Fibroblast of skin of right quadriceps (primary cell): ENCODE measurements around the gene USP24.
"Not testable (repeated sequence)": the region's sequence is repeated elsewhere in the genome, so short reads cannot be mapped to it uniquely, and the experiment has no call there.

Experiments
- DNase-seq: peaks from one replicate; pipeline ENCODE4 v3.0.0-alpha.2; 2013

Gene USP24

DNA sequence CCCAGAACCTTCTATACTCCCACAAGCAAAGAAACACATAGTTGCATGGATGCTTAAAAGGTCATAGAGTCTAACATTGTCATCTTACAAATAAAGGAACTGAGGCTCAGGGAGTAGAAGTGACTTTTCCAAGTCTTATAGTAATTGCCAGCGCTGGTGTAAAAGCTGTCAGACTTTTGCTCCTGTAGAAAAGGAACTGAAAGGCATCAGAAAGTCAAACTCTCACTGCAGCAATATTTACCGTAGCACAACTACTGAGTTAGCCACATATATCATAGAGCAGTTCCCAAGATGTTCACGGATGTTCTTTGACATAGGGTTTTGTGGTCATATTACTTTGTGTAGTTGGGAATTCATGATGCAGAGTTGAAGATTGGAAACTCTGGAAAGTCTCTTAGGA lies 16.6 kb upstream of the USP24 start:
- DNase-seq: no peak

DNA sequence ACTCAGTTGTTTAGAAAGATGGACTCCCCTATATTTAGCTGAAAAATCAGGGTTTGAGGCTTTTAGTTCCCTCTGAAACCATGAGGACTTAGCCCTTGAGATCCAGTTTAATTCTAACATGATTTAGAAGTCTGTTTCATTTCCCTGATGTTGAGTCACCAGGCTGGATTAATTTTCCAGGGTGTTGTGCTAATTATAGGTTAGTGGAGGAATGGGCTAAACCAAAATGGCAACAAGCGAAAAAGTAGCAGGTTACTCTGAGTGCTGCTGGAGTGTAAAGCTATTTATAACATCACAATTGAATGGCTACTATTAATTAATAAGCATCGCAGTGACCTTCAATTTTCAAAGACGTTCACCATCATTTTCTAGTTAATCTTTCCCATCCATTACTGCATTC lies 15.5 kb upstream of the USP24 start:
- peak; percentile 28 for DNase-seq

DNA sequence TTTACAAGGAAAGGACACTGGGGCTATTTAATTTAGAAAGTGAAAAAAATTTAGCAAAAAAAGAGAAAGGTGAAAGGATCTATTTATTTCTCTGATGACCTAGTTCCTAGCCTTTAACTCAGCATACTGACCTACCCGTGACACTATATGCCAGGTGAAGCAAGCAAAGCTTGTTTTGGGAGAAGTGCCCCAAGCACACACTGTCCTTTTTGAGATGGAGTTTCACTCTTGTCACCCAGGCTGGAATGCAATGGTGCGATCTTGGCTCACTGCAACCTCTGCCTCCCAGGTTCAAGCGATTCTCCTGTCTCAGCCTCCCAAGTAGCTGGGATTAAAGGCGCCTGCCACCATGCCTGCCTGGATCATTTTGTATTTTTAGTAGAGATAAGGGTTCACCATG lies 14.6 kb upstream of the USP24 start:
- DNase-seq: not testable (repeated sequence)

DNA sequence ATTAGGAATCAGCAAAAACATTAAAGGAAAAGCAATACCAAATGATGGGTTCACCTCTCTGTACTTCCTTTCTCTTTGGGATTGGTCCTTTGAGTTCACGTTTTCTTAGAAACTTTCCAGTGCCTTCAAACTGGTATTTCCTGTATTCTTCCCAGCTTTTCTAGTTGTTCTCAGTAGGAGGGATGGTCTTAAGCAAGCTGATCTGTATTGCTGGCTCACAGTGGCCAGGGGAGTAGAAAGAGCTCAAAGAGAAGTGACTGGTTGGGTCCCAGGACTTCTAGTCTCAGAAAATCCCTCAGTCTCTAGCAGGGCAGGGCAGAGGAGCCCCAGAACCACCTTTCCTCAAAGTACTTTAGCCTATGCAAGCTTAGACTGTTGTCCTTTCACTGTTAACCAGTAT lies 10.1 kb upstream of the USP24 start:
- no peak for DNase-seq

DNA sequence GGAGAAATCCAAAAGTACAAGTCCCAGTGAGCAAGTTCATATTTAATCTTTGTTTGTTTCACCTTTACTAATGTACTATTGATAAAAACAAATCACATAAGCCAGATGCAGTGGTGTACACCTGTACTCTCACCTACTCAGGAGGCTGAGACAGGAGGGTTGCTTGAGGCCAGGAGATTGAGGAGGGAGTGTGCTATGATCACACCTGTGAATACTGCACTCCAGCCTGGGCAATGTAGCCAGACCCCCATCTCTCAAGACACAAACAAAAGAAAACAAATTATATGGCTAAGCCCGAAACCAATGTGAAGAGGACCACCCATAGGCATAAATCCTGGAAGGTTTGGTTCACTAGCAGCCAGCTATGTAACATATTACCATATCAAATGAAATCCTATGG lies 9.6 kb upstream of the USP24 start:
- DNase-seq: no peak

DNA sequence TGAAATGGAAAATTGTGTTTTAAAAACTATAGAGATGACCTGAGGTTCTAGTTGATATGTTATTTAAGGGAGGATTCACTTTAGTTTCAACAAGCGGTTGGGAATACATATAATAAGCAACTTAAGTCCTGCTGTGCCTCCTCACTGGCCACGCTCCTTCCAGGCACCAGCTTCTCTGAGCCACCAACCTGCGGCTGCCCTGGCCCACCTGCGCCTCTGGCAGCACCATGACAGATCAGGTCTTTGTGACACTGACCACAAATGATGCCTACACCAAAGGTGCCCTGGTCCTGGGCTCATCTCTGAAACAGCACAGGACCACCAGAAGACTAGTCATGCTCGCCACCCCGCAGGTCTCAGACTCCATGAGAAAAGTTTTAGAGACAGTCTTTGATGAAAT lies 7.0 kb upstream of the USP24 start:
- DNase-seq: no peak

DNA sequence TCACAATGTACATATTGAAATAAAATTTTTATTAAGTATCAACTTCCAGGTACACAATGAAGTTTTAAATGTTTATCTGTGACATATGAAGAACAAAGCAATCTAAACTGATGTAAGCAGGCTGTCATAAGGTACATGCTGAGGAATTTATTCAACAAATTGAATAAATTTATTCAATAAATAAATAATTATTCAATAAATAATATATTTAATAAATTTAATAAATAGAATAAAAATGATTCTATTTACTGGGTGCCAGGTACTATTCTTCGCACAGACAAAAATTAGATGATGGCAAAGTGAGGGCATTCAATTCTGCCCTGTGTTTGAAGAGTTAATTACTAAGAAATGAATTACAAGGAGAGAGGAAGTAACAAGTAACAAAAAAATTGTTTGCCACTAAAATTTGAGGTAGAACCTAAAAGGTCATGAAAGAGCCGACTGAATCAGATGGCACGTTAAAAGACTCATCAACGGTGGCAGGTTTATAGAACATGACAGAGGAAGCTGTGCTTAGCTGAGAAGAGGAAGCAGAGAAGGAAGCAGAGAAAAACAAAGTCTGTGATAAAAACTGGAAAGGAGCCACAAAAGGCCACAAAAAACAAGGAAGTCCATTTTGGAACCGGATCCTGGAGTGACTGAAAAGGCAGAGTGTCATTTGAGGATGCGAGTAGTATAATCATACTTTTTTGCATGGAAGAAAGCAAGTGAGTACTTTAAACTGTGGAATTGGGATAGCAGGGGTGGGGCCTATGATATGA lies 2.2 kb upstream of the USP24 start:
- no peak for DNase-seq

DNA sequence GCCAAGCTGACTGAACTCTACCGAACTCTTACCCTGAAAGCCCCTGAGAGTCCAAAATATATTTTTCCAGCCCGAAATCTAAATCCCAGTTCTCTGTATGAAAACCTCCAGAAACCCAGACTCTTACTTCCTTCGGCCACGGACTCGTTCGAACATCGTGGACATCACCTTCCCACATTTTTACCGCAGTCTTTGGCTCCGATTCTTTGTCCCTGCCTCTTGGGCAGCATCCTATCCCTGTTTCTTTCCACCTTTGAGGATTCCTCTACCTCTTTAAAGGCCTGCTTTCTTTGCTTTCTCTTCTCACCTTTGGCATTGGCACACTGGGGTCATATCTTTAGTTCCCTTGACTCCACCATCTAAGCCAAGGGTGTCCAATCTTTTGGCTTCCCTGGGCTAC lies 932 bp upstream of the USP24 start:
- DNase-seq: no peak

DNA sequence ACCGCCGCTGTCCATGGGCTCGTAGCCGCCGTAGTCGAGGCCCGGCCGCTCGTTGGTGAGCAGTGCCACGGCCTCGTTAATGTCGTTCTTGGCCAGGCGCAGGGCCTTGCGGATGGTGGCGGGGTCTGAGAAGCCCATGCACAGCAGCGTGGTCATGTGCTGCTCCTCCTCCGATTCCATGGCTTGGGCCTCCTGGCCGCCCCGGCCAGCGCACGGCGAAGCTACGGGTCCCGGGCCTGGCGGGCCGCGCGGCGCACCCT lies 300 bp downstream of the USP24 start:
- DNase-seq: peak; percentile 38

DNA sequence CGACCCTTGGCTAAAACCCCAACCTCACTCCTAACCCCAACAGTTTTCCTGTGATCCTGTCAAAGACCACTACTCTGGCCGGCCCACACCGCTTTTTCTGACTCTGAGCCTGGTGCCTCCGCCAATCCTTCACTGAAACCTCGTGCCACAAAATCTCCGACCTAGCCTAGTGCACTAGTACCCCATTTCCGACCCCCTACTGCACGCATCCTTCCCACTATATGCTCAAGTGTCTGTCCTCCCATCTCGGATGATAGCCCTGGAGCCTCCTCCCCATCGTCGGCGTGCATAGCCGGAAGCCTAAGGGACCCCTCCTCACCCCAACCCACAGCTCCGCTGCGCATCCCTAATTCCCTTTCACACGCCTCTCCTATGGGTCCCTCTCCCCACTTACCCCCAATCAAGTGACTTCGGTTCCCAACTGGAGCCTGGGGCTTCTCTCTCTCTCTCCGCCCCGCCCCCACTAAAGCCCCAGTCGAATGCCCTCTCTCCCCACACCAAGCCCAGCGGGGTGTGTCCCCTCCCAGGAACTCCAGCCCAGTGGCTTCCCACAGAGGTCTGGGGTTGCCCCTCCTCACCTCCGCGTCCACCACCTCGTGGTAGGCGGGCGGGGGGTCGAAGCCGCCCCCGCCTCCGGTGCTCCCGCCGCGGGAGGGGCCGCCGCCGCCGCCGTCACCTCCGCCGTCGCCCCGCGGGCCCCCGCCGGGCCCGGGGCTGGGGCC lies 791 bp downstream of the USP24 start:
- DNase-seq: peak; percentile 26

DNA sequence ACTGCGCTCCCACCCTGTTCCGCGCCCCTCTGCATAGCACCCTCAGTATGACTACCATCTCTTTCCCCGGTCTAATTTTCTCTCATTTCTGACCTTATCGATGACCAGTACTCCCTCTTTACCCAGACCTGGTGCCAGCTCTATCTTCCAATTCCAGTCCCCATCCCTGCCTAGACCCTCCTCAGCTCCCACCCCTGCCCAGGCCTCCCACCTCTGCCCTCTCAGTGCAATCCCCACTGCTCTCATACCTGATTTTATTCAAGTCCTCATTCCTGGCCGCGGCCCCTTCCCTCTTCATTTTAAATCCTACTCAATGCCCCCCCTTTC lies 1.3 kb downstream of the USP24 start:
- DNase-seq: no peak

DNA sequence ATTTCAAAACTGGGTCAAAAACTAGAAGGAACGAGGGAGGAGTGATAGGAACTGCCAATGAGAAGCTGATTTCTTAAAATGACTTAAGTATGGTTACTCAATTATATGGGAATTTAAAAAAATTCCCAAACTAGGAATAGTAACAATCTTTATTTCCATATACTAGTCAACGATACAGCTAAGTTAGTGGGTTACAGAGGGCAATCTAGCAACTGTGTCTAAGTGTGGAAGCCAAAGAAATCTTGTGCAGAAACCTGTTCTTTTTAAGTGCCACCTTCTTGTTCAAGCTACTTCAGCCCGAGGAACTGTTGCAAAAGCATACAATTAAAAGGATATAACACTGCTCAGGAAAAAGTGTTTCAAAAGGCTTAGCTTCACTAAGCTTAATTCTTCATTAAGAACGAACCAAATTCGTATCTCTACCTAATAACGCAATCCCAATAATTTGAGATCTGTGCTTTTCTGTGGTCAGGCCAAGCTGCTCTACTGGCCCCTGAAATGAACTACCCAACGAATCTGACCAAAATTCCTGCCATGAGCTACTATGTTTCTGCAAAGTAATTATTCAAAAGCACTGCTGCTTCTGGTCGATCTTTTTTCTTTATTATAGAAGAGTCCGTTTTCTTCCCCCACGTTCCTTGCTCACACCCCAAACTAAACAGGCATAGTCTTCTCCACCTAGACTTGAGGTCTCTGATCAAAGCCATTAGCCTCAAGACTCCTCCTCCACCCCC lies 1.8 kb downstream of the USP24 start:
- no peak for DNase-seq

DNA sequence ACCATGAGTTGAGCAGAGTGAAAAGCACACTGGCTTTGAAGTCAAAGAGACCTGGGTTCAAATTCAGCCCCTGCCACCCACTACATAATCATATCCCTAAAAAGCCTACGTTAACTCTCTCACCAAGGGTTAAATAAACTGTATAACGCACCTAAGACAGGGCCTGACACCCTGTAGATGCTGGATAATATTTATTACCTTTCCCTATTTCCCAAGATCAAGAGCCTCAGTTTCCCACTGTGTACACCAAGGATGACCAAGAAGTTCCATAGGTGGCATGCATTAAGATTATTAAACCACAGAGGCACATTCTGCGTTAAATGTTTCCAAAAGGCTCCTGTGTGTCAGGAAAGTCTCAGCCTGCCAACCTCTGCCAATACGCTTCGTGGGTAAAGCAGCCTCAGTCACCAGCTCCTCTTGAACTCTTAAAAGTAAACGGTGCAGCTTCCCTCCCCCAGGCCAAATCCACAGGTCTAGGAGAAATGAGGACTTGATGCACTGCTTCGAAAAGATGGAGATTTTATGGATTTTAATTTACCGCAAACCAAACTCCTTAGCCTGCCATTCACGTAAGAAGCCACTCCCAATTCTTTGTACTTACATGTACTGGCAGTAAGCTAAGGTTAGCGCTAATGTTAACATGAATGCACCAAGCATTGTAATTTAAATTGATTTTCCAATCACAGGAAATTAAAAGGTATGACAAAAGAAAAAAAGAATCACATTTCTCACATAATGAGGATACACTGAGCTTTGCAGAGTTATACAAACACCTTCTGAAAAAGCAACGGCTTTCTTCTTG lies 2.6 kb downstream of the USP24 start:
- DNase-seq: no peak

DNA sequence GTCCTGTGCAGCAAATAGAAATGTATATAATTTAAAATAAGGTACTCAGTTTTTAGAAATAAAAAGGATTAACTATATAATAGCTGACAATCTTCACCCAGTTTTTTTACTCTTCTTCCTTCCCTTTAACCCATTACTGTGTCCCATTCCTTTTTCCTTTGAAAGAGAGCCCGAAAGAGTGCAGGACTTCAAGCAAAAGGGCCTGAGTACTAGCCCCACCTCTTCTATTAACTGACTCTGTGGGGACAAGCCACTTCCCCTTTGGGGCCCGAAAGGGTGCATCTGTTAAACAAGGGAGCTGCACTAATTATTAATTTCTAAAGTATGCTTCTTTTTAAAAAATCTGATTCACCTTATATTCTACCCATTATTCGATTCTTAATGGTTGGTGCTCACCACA lies 3.3 kb downstream of the USP24 start:
- DNase-seq: no peak

DNA sequence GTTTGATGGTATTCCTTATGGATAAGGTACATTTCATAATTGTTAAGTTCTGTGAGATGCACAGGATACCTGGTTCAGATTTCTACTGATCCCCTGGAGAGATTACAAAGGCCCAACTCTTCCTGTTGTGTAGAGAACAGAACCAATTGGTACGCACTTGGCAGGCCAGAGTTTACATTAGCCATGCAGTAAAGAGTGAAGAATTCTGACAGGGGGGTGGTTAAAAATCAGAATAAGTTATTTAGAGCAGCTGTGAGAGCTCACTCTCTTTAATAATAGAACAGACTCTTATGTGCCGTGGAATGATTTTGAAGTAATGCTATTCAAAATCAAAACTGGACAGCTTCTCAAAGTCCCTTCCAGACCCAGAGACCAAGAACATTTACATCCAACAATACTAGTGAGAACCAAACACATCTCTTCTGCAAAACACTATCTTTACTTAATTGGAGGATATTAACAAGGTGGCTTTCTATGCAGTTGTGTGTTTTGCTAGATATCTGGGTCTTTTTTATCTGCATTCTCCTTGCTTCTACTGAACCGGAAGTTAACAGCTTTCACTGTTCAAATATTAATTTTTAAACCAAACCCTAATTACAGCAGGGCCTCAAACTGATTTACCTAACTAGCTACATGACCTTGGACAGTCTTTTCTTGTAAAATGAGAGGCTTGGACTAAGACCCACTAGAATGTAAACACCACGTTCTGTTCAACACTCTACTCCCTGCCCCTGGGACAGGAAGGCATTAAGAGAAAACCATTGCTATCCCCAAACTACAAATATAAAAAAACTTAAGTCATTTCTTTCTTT lies 4.0 kb downstream of the USP24 start:
- no peak for DNase-seq

DNA sequence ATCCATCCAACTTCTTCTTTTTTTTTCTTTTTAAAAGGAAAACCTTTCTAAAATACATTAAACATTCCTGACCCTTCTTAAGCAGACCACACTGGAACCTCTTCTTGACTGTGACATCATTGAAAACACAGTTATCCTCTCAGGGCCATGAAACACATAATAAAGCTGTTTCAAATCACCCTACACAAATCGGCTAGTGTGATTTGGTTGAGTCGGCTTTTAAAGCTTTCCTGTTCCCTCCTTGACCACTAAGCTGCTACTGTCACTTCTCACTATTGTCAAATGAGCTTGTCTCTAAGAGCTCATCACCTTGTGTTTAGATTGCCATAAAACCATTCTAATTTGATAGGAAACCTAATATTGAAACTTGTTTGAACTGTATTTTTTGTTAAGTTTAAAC lies 5.9 kb downstream of the USP24 start:
- DNase-seq: peak; percentile 15

DNA sequence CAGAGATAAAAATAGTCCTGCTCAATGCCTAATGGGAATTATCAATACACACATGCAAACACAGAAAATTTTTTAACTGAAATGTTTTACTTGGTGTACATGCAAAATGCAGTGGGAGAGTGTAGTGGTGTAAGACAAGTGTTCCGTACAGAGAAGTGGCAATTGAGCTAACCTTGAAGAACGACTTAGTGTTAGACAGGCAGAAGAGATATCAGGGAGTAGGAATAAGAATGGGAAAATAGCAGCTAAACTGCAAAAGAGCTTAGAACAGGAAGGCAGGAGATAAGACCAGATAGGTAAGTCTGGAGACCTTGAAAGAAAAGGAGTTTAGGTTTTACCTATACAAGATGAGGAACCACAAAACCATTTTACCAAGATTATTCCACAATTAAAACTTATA lies 9.0 kb downstream of the USP24 start:
- no peak for DNase-seq

DNA sequence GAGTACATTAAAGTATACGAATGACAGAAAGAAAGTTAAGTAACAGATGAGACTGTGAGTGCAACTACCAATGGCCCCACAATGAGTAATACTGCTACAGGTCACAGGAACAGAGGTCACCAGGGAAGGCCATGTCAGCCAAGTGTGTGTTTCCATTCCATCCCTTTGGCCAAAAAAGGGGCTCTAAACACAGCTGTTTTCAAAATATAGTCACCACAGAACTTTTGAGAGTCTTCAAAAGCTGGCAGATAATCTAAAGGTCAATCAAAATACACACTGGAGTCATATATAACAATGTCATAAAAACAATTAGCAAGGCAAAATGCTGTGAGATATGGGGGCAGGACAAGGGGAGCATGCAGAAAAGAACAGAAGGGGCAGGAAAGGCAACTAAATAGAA lies 10.2 kb downstream of the USP24 start:
- DNase-seq: no peak

DNA sequence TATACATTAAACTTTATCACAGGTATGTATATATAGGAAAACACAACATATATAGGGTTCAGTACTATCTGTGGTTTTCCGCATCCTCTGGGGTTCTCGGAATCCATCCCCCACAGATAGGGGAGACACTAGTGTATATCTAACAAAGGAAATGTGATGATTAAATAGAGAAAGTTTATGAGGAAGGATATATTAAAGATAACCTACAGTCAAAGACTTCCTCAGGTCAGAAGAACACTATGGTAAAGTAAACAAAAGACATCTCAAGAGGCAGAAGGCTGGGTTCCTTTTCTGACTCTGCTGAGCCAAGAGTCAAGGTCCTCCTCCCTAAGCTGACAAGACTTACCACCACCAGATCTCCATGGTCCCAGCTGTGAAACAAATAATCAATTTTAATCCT lies 12.1 kb downstream of the USP24 start:
- no peak for DNase-seq

DNA sequence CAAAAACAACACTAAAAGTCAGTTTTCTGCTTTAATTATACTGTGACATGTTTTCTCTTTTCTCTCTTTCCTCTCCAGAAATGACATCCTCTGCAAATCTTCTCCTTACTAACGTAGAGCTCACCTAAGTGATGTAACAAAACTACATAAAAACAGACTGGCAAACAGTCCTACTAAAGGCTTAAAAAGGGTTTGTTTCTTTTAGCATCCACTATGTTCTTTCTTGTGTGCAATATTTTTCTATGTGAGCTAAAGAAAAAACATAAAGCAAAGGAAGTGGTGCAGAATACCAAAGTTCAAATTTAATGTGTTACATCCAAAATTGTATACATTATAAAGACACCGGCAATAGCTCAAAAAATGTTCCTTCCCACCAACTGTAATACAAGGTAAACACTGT lies 14.5 kb downstream of the USP24 start:
- DNase-seq: no peak

DNA sequence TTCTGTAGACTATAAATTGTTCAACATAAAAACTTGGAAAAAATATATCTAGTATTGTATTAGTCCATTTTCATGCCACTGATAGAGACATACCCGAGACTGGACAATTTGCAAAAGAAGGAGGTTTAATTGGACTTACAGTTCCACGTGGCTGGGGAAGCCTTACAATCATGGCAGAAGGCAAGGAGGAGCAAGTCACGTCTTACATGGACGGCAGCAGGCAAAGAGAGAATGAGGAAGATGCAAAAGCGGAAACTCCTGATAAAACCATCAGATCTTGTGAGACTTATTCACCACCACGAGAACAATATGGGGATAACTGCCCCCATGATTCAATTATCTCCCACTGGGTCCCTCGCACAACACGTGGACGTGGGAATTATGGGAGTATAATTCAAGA lies 15.4 kb downstream of the USP24 start:
- DNase-seq: not testable (repeated sequence)

DNA sequence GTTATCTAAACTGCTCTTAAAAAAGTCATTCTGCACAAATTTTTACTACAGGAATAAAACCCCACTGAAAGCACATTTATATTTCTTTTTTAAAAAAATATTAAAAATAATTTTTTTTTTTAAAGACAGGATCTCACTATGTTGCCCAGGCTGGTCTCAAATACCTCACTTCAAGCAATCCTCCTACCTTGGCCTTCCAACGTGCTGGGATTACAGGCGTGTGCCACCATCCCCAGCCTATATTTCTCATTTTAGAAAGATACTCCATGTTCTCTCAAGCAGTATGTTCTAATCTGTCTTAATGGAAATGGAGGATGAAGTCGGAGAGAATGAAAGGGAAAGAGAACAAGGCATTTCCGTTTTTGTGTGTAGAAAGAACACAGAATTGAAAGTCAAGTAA lies 17.1 kb downstream of the USP24 start:
- DNase-seq: no peak

DNA sequence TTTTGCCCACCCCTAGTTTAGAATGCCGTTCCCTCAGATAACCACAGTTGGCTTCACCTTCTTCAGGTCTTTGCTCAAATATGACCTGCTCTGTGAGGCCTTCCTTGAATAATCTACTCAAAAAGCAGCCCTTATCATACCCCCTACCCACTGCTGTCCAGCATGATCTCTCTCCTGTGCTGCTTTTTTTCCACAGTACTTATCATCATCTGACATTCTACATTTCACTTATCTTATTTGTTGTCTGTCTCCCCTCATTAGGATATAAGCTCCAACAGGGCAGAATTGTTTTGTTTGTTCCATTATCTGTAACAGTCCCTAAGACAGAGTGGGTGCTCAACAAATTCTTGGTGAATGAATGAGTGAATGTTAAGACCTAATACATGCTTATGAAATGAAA lies 18.1 kb downstream of the USP24 start:
- DNase-seq: no peak
